DOHH2 (cell line): Measurements from ENCODE around the gene SOBP.

ENCODE experiments used
- H3F3A ChIP-seq: fragments of 200-600 bp; sonication (generic), shearing (Covaris generic); 2 replicates; pipeline ENCODE4 v1.6.0; 2016; ENCODE audit warnings: antibody characterized with exemption, mild to moderate bottlenecking; ENCODE audit not compliant: control insufficient read depth, insufficient read depth
- H3K27ac ChIP-seq: fragments of 200-600 bp; sonication (generic); 2 replicates; pipeline ENCODE4 v1.5.1; 2014; ENCODE audit warnings: low read depth, mild to moderate bottlenecking, low read length, moderate library complexity
- H3K27me3 ChIP-seq: fragments of 200-600 bp; sonication (generic); 2 replicates; pipeline ENCODE4 v1.6.1; 2014; ENCODE audit warnings: mild to moderate bottlenecking, low read length, mixed read lengths; ENCODE audit not compliant: control insufficient read depth
- H3K36me3 ChIP-seq: fragments of 200-600 bp; sonication (generic); 2 replicates; pipeline ENCODE4 v1.6.1; 2014; ENCODE audit warnings: mild to moderate bottlenecking, low read length, moderate library complexity, mixed read lengths; ENCODE audit not compliant: control insufficient read depth
- H3K4me1 ChIP-seq: fragments of 200-600 bp; sonication (generic); 2 replicates; pipeline ENCODE4 v1.6.1; 2014; ENCODE audit warnings: mild to moderate bottlenecking, low read length, mixed read lengths; ENCODE audit not compliant: control insufficient read depth
- H3K4me2 ChIP-seq: fragments of 200-600 bp; sonication (generic); 2 replicates; pipeline ENCODE4 v1.6.0; 2014; ENCODE audit warnings: mild to moderate bottlenecking, low read length, moderate library complexity
- H3K4me3 ChIP-seq: fragments of 200-600 bp; sonication (generic); 2 replicates; pipeline ENCODE4 v1.5.1; 2014; ENCODE audit warnings: mild to moderate bottlenecking, low read length, mixed read lengths
- H3K79me2 ChIP-seq: fragments of 200-600 bp; sonication (generic); 2 replicates; pipeline ENCODE4 v1.6.1; 2014; ENCODE audit warnings: mild to moderate bottlenecking, low read length, mixed read lengths; ENCODE audit not compliant: control insufficient read depth
- H3K9me2 ChIP-seq: fragments of 200-600 bp; sonication (generic); replicated peaks from 2 replicates; pipeline ENCODE4 v1.6.1; 2014; ENCODE audit warnings: mild to moderate bottlenecking, low read length, mixed read lengths; ENCODE audit not compliant: control insufficient read depth
- H3K9me3 ChIP-seq: fragments of 200-600 bp; sonication (generic); 2 replicates; pipeline ENCODE4 v1.6.1; 2014; ENCODE audit warnings: antibody characterized with exemption, low read length, mixed read lengths; ENCODE audit not compliant: control insufficient read depth, insufficient read depth
- H4K20me1 ChIP-seq: fragments of 200-600 bp; sonication (generic); 2 replicates; pipeline ENCODE4 v1.6.0; 2014; ENCODE audit warnings: low read depth, mild to moderate bottlenecking, antibody characterized with exemption, low read length, moderate library complexity; ENCODE audit not compliant: control insufficient read depth, insufficient read depth
- CTCF ChIP-seq: fragments of 200-600 bp; sonication (generic); IDR thresholded peaks from one replicate; pipeline ENCODE4 v1.5.1; 2014; ENCODE audit warnings: antibody characterized with exemption, mild to moderate bottlenecking, low read depth, low read length; ENCODE audit not compliant: poor library complexity, severe bottlenecking
- EZH2phosphoT487 ChIP-seq: fragments of 200-600 bp; sonication (generic); IDR thresholded peaks from 2 replicates; pipeline ENCODE4 v1.6.1; 2017; ENCODE audit warnings: borderline replicate concordance, mild to moderate bottlenecking, antibody characterized with exemption, low read length, moderate library complexity, mixed read lengths

Gene SOBP

GRCh38 chr6:107689190-107689589 is 199.3 kb downstream of the SOBP start:
- no peak overlapping the region for H3K4me3 ChIP-seq
- H3K36me3 ChIP-seq: no peaks in the 10 kb centered on the region
- H3K4me1 ChIP-seq: no peaks in the 10 kb centered on the region
- H3K79me2 ChIP-seq: no peaks in the 10 kb centered on the region
- TF ChIP-seq EZH2phosphoT487 (no peak), CTCF (no peak)
- H3K9me2 ChIP-seq: no peaks in the 10 kb centered on the region
- no peaks in the 10 kb centered on the region for H3K27me3 ChIP-seq
- H3F3A ChIP-seq: no peaks in the 10 kb centered on the region
- no peak overlapping the region for H3K4me2 ChIP-seq
- no peaks in the 10 kb centered on the region for H4K20me1 ChIP-seq
- H3K9me3 ChIP-seq: no peaks in the 10 kb centered on the region
- H3K27ac ChIP-seq: no peak overlapping the region

- no peaks in the 10 kb centered on the region for H3K4me1 ChIP-seq
- no peaks in the 10 kb centered on the region for H3K27me3 ChIP-seq
- no peak overlapping the region for H3K27ac ChIP-seq
- no peak for TF ChIP-seq EZH2phosphoT487
- no peak for TF ChIP-seq CTCF
- no peaks in the 10 kb centered on the region for H4K20me1 ChIP-seq
- no peaks in the 10 kb centered on the region for H3F3A ChIP-seq
- no peaks in the 10 kb centered on the region for H3K79me2 ChIP-seq
- H3K36me3 ChIP-seq: no peaks in the 10 kb centered on the region
- no peaks in the 10 kb centered on the region for H3K9me2 ChIP-seq
- no peak overlapping the region for H3K4me3 ChIP-seq
- no peaks in the 10 kb centered on the region for H3K9me3 ChIP-seq
- H3K4me2 ChIP-seq: no peak overlapping the region
These were observed 200.2 kb downstream of the SOBP start for GRCh38 chr6:107689951-107690642.

GRCh38 chr6:107690643-107691061 is 200.7 kb downstream of the SOBP start:
- H3K4me2 ChIP-seq: no peak overlapping the region

More at GRCh38 chr6:107690643-107691061, 200.7 kb downstream of the SOBP start:
- no peaks in the 10 kb centered on the region for H3F3A ChIP-seq
- no peak for TF ChIP-seq EZH2phosphoT487
- no peak for TF ChIP-seq CTCF
- no peaks in the 10 kb centered on the region for H3K9me2 ChIP-seq
- no peaks in the 10 kb centered on the region for H3K4me1 ChIP-seq
- H3K36me3 ChIP-seq: no peaks in the 10 kb centered on the region
- H3K27me3 ChIP-seq: no peaks in the 10 kb centered on the region
- no peaks in the 10 kb centered on the region for H3K9me3 ChIP-seq
- H3K79me2 ChIP-seq: no peaks in the 10 kb centered on the region
- H4K20me1 ChIP-seq: no peaks in the 10 kb centered on the region
- no peak overlapping the region for H3K4me3 ChIP-seq
- H3K27ac ChIP-seq: no peak overlapping the region
